NCI-H2081 (cell line): ENCODE results near the gene FMN1.

ENCODE experiments used
- DNase-seq, 2 experiments: peaks; one replicate each; lab custom pipeline; 2025; lab: John Stamatoyannopoulos, UW

The FMN1 gene

DNA sequence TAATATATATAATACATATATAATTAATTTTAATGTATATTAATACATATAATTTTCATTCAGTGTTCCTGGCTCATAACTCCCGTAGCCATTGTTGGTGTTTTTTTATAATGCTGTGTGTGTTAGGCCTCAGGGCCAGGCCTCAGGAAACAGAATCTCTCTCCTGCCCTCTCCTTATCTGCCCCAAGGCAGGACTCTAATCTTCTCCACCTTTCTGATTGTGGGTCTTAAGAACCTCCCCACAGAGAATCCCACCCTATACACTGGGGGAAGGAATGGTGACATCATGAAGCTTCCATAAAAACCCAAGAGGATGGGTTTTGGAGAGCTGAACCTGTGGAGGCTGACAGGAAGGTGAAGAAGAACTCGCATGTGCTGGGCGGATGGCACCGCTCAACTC, 4.0 kb upstream of the FMN1 start:
- DNase-seq, result no peak

GRCh38 chr15:33197636-33198035, 3.1 kb upstream of the FMN1 start:
- no peak for DNase-seq

DNA sequence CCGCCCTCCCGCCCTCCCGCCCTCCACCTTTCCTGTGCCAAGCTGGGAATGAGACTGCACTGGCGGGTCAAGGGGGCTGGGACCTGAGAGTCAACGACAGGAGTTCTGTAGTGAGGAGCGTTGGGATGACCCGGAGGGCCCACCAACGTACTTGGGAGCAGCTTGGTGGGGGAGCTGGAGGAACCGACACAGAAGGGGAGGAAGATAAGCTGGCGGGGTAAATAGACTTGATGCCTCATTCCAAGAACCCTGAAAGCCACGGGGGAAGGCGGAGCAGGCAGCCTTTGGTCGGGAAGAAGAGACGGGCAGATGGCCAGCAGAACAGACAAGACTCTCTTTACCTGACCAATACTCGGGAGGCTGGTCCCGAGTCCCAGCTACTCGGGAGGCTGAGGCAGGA, 277 bp downstream of the FMN1 start:
- DNase-seq, result no peak

GRCh38 chr15:33191591-33191990, 2.9 kb downstream of the FMN1 start:
- no peak for DNase-seq

- DNase-seq, result no peak
Measured at GRCh38 chr15:33190539-33190938, 4.0 kb downstream of the FMN1 start.

GRCh38 chr15:33188641-33189257, 5.8 kb downstream of the FMN1 start:
- DNase-seq, result no peak

- DNase-seq, result no peak
Measured at GRCh38 chr15:33188159-33188558, 6.4 kb downstream of the FMN1 start.

- no peak for DNase-seq
Measured at GRCh38 chr15:33183334-33183733, 11.2 kb downstream of the FMN1 start.

DNA sequence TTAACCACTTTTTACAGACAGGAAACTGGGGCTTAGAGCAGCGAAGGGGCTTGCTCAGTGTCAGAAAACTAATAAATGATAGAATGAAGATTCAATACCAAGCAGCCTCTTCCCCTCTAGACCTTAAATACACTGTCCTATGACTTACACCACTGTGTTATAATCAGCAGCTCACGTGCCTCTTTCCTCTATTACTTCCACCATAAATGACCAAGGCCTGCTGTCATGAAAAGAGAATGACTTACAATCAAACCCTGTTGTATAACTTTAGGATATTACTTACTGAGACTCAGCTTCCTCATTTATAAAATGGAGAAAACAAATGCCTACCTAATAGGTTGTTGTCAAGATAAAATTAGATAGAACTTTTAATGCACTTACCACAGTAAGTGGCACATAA, 11.6 kb downstream of the FMN1 start:
- DNase-seq, result no peak

DNA sequence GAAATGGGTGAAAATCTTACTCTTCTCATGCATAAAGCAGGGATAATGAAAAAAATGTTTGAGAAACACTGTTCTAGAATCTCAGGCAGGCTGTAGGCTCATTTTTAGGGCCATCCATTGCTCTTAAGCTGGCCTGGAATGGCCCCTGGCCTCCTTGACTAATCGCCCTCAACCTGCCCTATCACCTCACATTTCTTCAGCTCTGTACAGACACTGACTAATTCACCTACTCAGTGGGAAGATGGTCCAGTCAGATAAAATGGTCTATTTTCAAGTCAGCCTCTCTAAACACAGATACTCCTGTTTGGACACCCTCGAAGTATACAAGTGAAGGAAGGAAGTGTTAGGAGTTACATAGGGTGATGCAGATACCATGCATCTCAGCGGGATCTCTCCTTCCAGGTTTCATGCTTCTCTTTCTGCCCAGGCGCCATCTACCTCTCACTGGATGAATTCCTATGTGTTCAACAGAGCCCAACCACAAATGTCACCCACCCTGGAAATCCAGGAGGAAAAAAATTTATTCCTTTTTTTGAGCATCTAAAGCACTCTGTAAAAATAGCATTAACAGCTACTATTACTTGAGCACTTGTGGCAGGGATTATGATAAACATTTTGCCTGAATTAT, 12.1 kb downstream of the FMN1 start:
- DNase-seq, result no peak

DNA sequence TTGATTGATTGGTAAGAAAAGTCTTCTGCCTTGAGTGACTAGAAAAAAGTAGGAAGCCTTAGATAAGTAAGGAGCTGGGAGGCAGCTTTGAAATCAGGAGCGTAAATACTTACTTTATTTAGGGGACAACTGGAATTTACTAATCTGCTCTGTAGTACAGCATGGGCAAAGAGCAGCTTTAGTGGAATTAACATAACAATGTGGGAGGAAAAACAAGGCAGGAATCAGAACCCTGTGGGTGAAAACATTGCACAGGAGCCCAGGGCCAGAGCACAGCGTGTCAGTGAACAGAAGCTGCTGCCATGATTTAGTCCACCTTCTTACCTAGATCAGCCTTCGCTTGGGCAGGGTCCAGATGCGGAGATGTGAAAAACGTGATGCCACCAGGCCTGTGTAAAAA, 14.6 kb downstream of the FMN1 start:
- DNase-seq, result no peak

DNA sequence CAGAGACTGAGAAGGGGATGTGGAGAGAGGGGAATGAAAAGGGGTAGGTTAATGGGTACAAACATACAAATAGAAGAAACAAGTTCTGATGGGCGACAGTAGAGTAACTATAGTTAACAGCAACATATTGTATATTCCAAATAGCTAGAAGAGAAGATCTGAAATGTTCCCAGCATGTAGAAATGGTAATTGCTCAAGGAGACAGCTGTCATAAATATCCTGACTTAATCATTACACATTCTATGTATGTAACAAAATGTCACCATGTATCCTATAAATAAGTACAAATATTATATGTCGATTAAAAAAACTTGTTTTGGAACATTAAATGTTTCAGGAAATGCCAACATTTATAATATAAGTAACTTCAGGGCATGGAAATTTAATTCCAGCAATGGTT, 23.3 kb downstream of the FMN1 start:
- no peak for DNase-seq

DNA sequence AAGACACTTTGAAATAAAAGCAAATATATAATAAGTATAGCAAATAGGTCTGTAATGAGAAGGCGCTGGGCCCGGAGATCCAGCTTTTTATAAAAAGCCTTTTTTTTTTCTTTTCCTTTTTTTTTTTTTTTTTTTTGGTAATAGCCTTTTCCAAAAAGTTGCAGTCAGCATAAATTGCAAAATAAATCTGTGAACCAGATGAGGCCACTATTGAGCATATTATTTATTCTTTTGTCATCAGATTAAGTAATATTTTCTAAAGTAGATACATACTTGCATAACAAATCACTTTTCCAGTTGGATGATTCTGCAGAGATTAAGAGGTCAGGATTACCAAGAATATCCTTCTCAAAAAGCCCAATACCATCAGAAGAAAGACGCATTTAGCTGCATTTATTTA, 24.9 kb downstream of the FMN1 start:
- DNase-seq, result no peak

GRCh38 chr15:33168444-33168843, 26.1 kb downstream of the FMN1 start:
- DNase-seq, result no peak

DNA sequence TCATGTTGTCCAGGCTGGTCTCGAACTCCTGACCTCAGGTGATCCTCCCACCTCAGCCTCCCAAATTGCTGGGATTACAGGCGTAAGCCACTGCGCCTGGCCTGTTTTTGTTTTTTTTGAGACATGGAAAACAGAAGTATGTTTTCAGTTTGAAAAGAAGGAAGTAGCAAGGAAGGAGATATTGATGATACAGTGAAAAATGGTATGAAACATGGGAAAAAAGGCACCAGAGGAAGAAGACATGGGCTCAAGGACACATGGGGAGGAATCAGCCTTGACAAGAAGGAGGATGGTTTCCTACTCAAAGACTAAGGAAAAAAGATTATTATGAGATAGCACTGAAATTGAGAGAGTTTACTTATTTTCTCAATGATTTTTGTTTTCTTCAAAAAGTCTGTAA, 30.7 kb downstream of the FMN1 start:
- DNase-seq, result no peak

DNA sequence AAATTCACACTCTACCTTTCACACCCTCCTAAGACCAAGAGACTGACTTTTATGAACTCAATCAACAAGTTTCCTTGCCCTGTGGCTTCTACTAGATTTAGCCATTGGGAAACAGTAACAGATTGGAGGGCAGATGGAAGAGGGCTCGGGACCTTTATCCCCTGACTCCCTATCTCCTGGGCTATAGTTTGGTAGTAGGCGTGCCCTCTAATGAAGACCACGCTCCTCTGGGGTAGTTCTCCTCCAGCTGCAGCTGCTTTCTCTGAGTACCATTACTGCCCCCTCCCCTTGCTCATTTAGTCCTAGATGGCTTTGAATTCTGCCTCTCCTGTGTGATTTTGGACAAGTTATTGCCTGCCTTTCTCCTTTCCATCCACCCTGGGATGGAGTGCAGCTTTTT, 33.3 kb downstream of the FMN1 start:
- no peak for DNase-seq

DNA sequence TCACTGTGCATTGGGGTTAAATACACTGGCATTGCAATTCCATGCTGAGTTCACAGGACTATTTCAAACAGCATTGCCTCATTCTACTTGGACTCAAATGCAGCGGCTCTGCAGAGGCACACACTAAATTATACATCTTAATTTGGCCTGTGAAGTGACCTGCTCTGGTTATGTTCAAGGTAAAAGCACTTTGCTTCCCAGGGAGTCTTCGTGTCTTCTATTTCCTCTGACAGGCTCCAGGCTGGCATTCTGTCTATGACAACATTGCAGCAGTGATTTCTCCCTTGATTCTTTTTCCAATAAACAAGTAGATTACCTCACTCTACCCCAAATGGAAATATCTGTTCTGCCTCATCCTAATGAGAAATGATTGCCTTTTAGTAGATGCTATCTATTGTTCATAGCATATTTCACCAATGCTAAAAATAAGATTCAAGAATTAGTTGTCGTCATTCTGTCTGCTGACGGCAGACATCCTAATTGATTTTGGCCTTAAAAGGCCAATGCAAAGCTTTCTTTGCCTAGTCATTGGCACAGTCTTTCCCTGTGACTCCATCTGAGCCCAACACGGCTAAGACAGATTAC, 33.8 kb downstream of the FMN1 start:
- DNase-seq, result no peak

DNA sequence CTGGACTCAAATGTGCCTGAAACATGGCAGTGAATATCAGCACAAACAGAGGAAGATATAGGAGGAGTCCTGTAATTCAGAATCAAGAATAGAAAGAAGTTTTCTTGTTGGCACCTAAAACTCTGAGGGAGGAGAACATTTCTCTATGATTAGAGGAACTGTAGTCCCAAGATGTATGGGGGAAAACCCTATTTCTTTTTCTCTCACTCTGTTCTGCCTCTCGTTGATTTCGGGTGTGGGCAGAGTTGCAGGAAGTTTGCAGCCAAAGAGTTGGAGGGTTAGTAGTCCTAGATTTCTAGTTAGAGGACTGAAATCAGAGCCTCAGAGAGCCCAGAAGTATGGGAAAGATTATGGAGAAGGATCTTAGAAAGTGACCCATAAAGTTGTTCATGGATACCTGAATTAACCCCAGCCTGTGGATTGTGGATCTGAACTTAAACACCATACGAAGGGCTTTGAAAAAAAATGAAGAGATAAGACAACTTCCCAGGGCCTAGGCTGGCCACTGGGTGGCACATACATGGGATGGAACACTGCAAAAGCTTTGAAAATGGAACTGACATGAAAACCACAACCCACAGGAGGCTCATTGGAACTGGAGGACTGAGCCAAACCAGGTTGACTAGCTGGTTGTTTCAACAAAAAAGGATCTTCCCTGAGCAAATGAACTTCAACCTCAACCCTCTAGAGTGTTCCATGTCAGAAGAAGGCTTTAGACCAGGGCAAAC, 34.6 kb downstream of the FMN1 start:
- no peak for DNase-seq

DNA sequence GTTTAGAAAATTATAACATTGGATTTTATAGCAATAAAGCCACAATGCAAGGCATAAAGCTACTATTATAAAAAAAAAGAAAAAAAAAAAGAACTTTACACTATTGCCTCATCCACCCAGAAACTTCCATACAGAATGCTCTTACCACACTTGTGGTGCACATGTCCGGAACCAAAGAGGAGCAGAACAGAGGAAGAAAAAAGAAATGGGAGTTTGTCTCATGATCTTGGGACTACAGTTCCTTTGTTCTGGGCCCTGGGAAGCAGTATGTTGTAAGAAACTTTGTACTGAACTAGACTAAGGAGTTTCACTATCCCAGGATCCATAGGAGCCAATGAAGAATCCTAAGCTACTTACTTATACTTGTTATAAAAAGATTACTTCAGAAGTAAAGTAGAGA, 36.1 kb downstream of the FMN1 start:
- DNase-seq, result no peak

- DNase-seq, result no peak
Measured at GRCh38 chr15:33157371-33158037, 37.0 kb downstream of the FMN1 start.

GRCh38 chr15:33155691-33156420, 38.7 kb downstream of the FMN1 start:
- no peak for DNase-seq
